NB4 (cell line): ENCODE results near the gene CD300E.

ENCODE experiments used
- MYC ChIP-seq: IDR thresholded peaks from 2 replicates; pipeline ENCODE4 v1.6.1; 2011; ENCODE audit warnings: low read depth, low read length
- POLR2A ChIP-seq: IDR thresholded peaks from 2 replicates; pipeline ENCODE4 v1.6.1; 2011; ENCODE audit warnings: mild to moderate bottlenecking; ENCODE audit not compliant: insufficient read length; ENCODE audit errors: extremely low read depth
- TF ChIP-seq, protein P1 (sequence below): IDR thresholded peaks from one replicate; pipeline ENCODE4 v1.5.1; 2012; ENCODE audit warnings: low read depth, low read length
- TF ChIP-seq, protein P2 (sequence below): IDR thresholded peaks from 2 replicates; pipeline ENCODE4 v1.6.1; 2011; ENCODE audit warnings: low read depth, low read length

DNA sequence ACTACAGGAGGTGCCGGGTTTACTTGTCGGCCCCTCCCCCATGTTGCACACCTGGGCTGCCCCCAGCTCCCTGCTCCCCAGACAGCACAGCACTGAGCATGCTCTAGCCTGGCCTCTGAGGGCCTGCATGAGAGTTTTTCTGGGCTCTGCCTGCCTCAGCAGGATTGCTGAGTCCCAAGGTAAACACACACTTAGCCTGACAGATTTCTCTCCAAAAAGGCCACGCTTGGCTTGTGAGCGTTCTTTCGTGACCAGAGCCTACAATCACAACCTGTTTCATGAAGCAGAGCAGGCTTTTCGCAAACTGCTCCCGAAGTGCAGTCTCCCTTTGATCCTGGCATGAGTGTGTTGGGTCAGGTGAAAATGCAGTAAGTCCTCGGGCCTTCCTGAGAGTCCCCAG is 9.8 kb upstream of the CD300E start:
- TF ChIP-seq, protein P1, sequence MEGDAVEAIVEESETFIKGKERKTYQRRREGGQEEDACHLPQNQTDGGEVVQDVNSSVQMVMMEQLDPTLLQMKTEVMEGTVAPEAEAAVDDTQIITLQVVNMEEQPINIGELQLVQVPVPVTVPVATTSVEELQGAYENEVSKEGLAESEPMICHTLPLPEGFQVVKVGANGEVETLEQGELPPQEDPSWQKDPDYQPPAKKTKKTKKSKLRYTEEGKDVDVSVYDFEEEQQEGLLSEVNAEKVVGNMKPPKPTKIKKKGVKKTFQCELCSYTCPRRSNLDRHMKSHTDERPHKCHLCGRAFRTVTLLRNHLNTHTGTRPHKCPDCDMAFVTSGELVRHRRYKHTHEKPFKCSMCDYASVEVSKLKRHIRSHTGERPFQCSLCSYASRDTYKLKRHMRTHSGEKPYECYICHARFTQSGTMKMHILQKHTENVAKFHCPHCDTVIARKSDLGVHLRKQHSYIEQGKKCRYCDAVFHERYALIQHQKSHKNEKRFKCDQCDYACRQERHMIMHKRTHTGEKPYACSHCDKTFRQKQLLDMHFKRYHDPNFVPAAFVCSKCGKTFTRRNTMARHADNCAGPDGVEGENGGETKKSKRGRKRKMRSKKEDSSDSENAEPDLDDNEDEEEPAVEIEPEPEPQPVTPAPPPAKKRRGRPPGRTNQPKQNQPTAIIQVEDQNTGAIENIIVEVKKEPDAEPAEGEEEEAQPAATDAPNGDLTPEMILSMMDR, result no peak
- TF ChIP-seq, protein P2, sequence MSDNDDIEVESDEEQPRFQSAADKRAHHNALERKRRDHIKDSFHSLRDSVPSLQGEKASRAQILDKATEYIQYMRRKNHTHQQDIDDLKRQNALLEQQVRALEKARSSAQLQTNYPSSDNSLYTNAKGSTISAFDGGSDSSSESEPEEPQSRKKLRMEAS, result no peak
- no peak for TF ChIP-seq POLR2A
- no peak for TF ChIP-seq MYC
